ENCODE measurements around the gene DRAM1. TPM values are rescaled to one million over a fixed set of nuclear protein-coding genes. Genes with fewer than 3 reads are reported as not detected.
A peak's percentile ranks its signal among the peaks of the same experiment; 100 is the strongest.

DRAM1 gene
- polyA plus RNA-seq, 1 of the 3 experiments (the other 2 are of a cell fraction), result 37.4 TPM

- TF ChIP-seq, protein P1, sequence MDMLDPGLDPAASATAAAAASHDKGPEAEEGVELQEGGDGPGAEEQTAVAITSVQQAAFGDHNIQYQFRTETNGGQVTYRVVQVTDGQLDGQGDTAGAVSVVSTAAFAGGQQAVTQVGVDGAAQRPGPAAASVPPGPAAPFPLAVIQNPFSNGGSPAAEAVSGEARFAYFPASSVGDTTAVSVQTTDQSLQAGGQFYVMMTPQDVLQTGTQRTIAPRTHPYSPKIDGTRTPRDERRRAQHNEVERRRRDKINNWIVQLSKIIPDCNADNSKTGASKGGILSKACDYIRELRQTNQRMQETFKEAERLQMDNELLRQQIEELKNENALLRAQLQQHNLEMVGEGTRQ (IDR thresholded peaks at IDR 0.05; ENCODE audit: borderline replicate concordance, low read depth, low read length), result no peak
- TF ChIP-seq TAF1 (IDR thresholded peaks at IDR 0.05; ENCODE audit: borderline replicate concordance, low read depth, low read length), result no peak
- TF ChIP-seq GABPA (IDR thresholded peaks at IDR 0.05; ENCODE audit: low read depth), result no peak
- no peak for TF ChIP-seq RAD21 (IDR thresholded peaks at IDR 0.05; ENCODE audit: low read length)
- no peak for TF ChIP-seq EP300 (IDR thresholded peaks at IDR 0.05; ENCODE audit: borderline replicate concordance in 1 of 2, low read depth in 1 of 2, low read length in 1 of 2)
- TF ChIP-seq FOSL2 (IDR thresholded peaks at IDR 0.05; ENCODE audit: borderline replicate concordance, low read depth), result no peak
- no peak for TF ChIP-seq NRF1 (IDR thresholded peaks at IDR 0.05; ENCODE audit: low read depth, low read length)
These were observed 85.1 kb downstream of the DRAM1 start (continued) for GRCh38 chr12:101962486-101962885.

GRCh38 chr12:101963697-101964096, 86.3 kb downstream of the DRAM1 start:
- Histone ChIP-seq H3K36me3 (replicated peaks in 1 of 2; ENCODE audit: control insufficient read depth in 1 of 2, insufficient read depth in 2 of 2, low read length in 1 of 2) (no peaks in the 10 kb centered on the region), H2AFZ (ENCODE audit: low read depth) (no peak overlapping the region), H3K4me1 (ENCODE audit: control insufficient read depth in 1 of 2, insufficient read depth in 2 of 2, low read depth in 1 of 2, low read length in 1 of 2) (peaks cover 0 to 4% of the 10 kb centered on the region in 2 experiments; a peak in 1 of 4 replicates), H3K9me3 (no peaks in the 10 kb centered on the region), H3K9me2 (no peaks in the 10 kb centered on the region), H3K4me2 (no peak overlapping the region), H3K9ac (no peak overlapping the region), H3K4me3 (ENCODE audit: low read depth in 2 of 2, low read length in 1 of 2) (no peak overlapping the region), H3K27me3 (ENCODE audit: insufficient read depth) (no peaks in the 10 kb centered on the region), H3K27ac (ENCODE audit: low read depth in 2 of 2, low read length in 1 of 2) (no peak overlapping the region), H4K20me1 (ENCODE audit: insufficient read depth) (no peaks in the 10 kb centered on the region), H3K79me2 (ENCODE audit: insufficient read depth) (no peaks in the 10 kb centered on the region), H3F3A (replicated peaks; ENCODE audit: insufficient read depth) (no peaks in the 10 kb centered on the region)
- POLR2A ChIA-PET, result no interaction called here
- TF ChIP-seq TEAD4 (IDR thresholded peaks at IDR 0.05; ENCODE audit: borderline replicate concordance, insufficient read depth) (no peak), EP300 (IDR thresholded peaks at IDR 0.05; ENCODE audit: borderline replicate concordance in 1 of 2, low read depth in 1 of 2, low read length in 1 of 2) (no peak), SIN3A (IDR thresholded peaks at IDR 0.05; ENCODE audit: borderline replicate concordance, low read depth, low read length) (no peak), RFX5 (IDR thresholded peaks at IDR 0.05; ENCODE audit: low read length) (no peak), USF1 (IDR thresholded peaks at IDR 0.05; ENCODE audit: borderline replicate concordance, low read depth) (0 out of 2 replicates have a peak, but pooled peaks have one; percentile 7), RAD21 (IDR thresholded peaks at IDR 0.05; ENCODE audit: low read length) (no peak)
- WGBS (ENCODE audit: low lambda C conversion rate), result 0% methylated on average over 1 of the region's 1 CpG
- CTCF ChIA-PET, result no interaction called here
- DNase-seq, result peak; percentile 5

DNA sequence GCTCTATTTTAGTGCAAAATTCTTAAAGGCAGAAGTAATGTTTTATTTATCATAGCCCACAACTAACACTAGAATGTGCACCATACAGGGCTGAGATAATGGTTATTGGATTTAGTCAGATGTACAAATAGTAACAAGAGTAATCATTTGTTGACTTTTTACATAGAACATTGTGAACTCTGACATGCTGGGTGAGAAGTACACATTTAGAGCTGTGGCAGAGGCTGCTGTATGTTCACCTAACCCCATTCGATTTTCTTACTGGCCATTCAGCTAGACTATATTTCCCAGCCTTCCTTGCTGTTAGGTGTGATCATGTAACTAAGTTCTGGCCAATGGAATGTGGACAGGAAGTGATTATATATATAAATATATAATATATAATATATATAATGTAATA, 89.1 kb downstream of the DRAM1 start:
- no peak overlapping the region for H3K4me2 ChIP-seq
- H3K4me3 ChIP-seq (ENCODE audit: low read depth in 2 of 2, low read length in 1 of 2), result no peak overlapping the region
- H3F3A ChIP-seq (replicated peaks; ENCODE audit: insufficient read depth), result no peaks in the 10 kb centered on the region
- WGBS (ENCODE audit: low lambda C conversion rate), result 24% methylated on average over 1 of the region's 1 CpG
- H3K36me3 ChIP-seq (replicated peaks in 1 of 2; ENCODE audit: control insufficient read depth in 1 of 2, insufficient read depth in 2 of 2, low read length in 1 of 2), result no peaks in the 10 kb centered on the region
- H3K9ac ChIP-seq, result no peak overlapping the region
- H3K9me3 ChIP-seq, result no peaks in the 10 kb centered on the region
- no peak overlapping the region for H2AFZ ChIP-seq (ENCODE audit: low read depth)
- H3K27me3 ChIP-seq (ENCODE audit: insufficient read depth), result no peaks in the 10 kb centered on the region
- no peak for DNase-seq
- H3K4me1 ChIP-seq (ENCODE audit: control insufficient read depth in 1 of 2, insufficient read depth in 2 of 2, low read depth in 1 of 2, low read length in 1 of 2), result peaks cover 0 to 4% of the 10 kb centered on the region in 2 experiments; a peak in 1 of 4 replicates
- no peaks in the 10 kb centered on the region for H3K9me2 ChIP-seq
- no peaks in the 10 kb centered on the region for H4K20me1 ChIP-seq (ENCODE audit: insufficient read depth)
- POLR2A ChIA-PET, result no interaction called here
- CTCF ChIA-PET, result interaction anchor here (1.1 to 1.4 kb wide), 2 partner anchors 10 to 194 kb away, joined by 3 to 4 read pairs; no protein-coding TSS in a partner anchor
- H3K79me2 ChIP-seq (ENCODE audit: insufficient read depth), result no peaks in the 10 kb centered on the region
- no peak overlapping the region for H3K27ac ChIP-seq (ENCODE audit: low read depth in 2 of 2, low read length in 1 of 2)
- no peak for TF ChIP-seq TEAD4 (IDR thresholded peaks at IDR 0.05; ENCODE audit: borderline replicate concordance, insufficient read depth)
- no peak for TF ChIP-seq MEF2A (IDR thresholded peaks at IDR 0.05; ENCODE audit: borderline replicate concordance, low read depth)
- no peak for TF ChIP-seq ZBTB33 (IDR thresholded peaks at IDR 0.05; ENCODE audit: borderline replicate concordance, low read depth)
- no peak for TF ChIP-seq MAX (IDR thresholded peaks at IDR 0.05; ENCODE audit: low read depth)
- TF ChIP-seq, protein P2, sequence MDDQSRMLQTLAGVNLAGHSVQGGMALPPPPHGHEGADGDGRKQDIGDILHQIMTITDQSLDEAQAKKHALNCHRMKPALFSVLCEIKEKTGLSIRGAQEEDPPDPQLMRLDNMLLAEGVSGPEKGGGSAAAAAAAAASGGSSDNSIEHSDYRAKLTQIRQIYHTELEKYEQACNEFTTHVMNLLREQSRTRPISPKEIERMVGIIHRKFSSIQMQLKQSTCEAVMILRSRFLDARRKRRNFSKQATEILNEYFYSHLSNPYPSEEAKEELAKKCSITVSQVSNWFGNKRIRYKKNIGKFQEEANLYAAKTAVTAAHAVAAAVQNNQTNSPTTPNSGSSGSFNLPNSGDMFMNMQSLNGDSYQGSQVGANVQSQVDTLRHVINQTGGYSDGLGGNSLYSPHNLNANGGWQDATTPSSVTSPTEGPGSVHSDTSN (IDR thresholded peaks at IDR 0.05), result no peak
- no peak for TF ChIP-seq RAD21 (IDR thresholded peaks at IDR 0.05; ENCODE audit: low read length)
- TF ChIP-seq EP300 (IDR thresholded peaks at IDR 0.05; ENCODE audit: borderline replicate concordance in 1 of 2, low read depth in 1 of 2, low read length in 1 of 2), result no peak
- TF ChIP-seq CHD2 (IDR thresholded peaks at IDR 0.05; ENCODE audit: low read length, partially characterized antibody), result no peak
- no peak for TF ChIP-seq EZH2phosphoT487 (IDR thresholded peaks at IDR 0.05; ENCODE audit: borderline replicate concordance, low read depth)
- TF ChIP-seq RCOR1 (IDR thresholded peaks at IDR 0.05; ENCODE audit: low read length), result no peak
- TF ChIP-seq USF1 (IDR thresholded peaks at IDR 0.05; ENCODE audit: borderline replicate concordance, low read depth), result no peak
- TF ChIP-seq RFX5 (IDR thresholded peaks at IDR 0.05; ENCODE audit: low read length), result no peak
- TF ChIP-seq RXRA (IDR thresholded peaks at IDR 0.05; ENCODE audit: borderline replicate concordance, low read depth), result no peak

Measured in SK-N-SH (cell line).